Kidney (tissue), 14 donors: Measurements from ENCODE around the gene MISP. TPM values are rescaled to one million over a fixed set of nuclear protein-coding genes. Genes with fewer than 3 reads are reported as not detected.
"Not testable (repeated sequence)": the region's sequence is repeated elsewhere in the genome, so short reads cannot be mapped to it uniquely, and the experiment has no call there.

ENCODE experiments used
- DNase-seq, 5 donors: peaks; one replicate each; pipeline ENCODE4 v3.0.0-alpha.2; 2013 to 2020
- FAIRE-seq: peaks from 2 replicates; lab custom pipeline; 2012; peaks lifted over from hg19 to GRCh38; lab: Jason Lieb, UNC
- H3K27ac ChIP-seq, 2 donors: one replicate each; pipeline ENCODE4 v1.7.0; 2013; ENCODE audit warnings: low read depth in 2 of 2, low read length in 2 of 2, inconsistent platforms in 1 of 2
- H3K27me3 ChIP-seq: one replicate; pipeline ENCODE4 v1.7.1; 2013; ENCODE audit warnings: low read length, inconsistent platforms; ENCODE audit not compliant: control insufficient read depth, insufficient read depth
- H3K36me3 ChIP-seq, 3 donors: one replicate each; pipeline versions ENCODE4 v1.7.0 to v1.7.1; 2013; ENCODE audit warnings: low read length in 3 of 3, control low read depth in 1 of 3, inconsistent platforms in 1 of 3; ENCODE audit not compliant: insufficient read depth in 3 of 3, control insufficient read depth in 2 of 3
- H3K4me1 ChIP-seq, 3 donors: one replicate each; pipeline versions ENCODE4 v1.7.0 to v1.7.1; 2013; ENCODE audit warnings: low read length in 3 of 3, inconsistent platforms in 1 of 3, low read depth in 1 of 3; ENCODE audit not compliant: control insufficient read depth in 2 of 3, insufficient read depth in 2 of 3
- H3K4me3 ChIP-seq, 3 donors: one replicate each; pipeline versions ENCODE4 v1.7.0 to v1.8.1; 2013; ENCODE audit warnings: low read length in 3 of 3, control low read depth in 1 of 3, inconsistent platforms in 1 of 3
- H3K9ac ChIP-seq, 3 donors: one replicate each; pipeline versions ENCODE4 v1.7.0 to v1.7.1; 2013; ENCODE audit warnings: low read length in 3 of 3, control low read depth in 1 of 3, inconsistent platforms in 1 of 3
- H3K9me3 ChIP-seq, 3 donors: one replicate each; pipeline versions ENCODE4 v1.7.0 to v1.7.1; 2013; ENCODE audit warnings: low read length in 3 of 3, control low read depth in 1 of 3, inconsistent platforms in 1 of 3; ENCODE audit not compliant: control insufficient read depth in 2 of 3, insufficient read depth in 1 of 3
- CTCF ChIP-seq: IDR thresholded peaks from 3 replicates; pipeline ENCODE4 v1.5.1; 2012; ENCODE audit warnings: mild to moderate bottlenecking, moderate library complexity, borderline replicate concordance; ENCODE audit not compliant: insufficient read depth; ENCODE audit errors: extremely low read depth
- intact Hi-C: fragments of 100-400 bp; cut with DNase I; formaldehyde crosslinking; loops from one replicate; pipeline ENCODE4 v1.11.1; 2022
- polyA plus RNA-seq: library from polyadenylated mRNA; stranded (reverse); fragments of 350-450 nt; fragmentation: Illumina TruSeq; extraction: RNeasy Lipid Tissue Mini Kit (QIAGEN cat#74804); gene quantifications from one replicate; pipeline ENCODE4 v1.2.3, GENCODE V29; 2014; ENCODE audit warnings: low read depth, low replicate concordance; ENCODE audit not compliant: insufficient read depth
- total RNA-seq: library from RNA; stranded (reverse); fragmentation: NEBNext Ultra II Directional; extraction: Animal tissue kit (Norgen Biotek cat#: 25700); gene quantifications from one replicate; pipeline ENCODE4 v1.2.1, GENCODE V29; 2021
- donor health status: control.
- donor health status: control.
- donor health status: control.
- donor health status: control.
- donor health status: control.
- donor health status: DM: yes; HTN: yes; CAD: no.
- donor health status: Normal renal cell carcinoma (clear cell type).

MISP gene
- total and polyA plus RNA-seq, 2 donors from 2014 or later: 17.8 to 19.6 TPM

- no peak for TF ChIP-seq CTCF
- H3K9ac ChIP-seq: no peak overlapping the region
- no peaks in the 10 kb centered on the region for H3K9me3 ChIP-seq
- H3K27ac ChIP-seq: peak overlapping the region in 1 of 2 donors; percentile 22
- intact Hi-C loops: no loop called here
- no peak overlapping the region for H3K4me3 ChIP-seq
- H3K36me3 ChIP-seq: no peaks in the 10 kb centered on the region
- DNase-seq (no peak), FAIRE-seq (no peak)
- H3K27me3 ChIP-seq: no peaks in the 10 kb centered on the region
- H3K4me1 ChIP-seq: peaks cover 0 to 11% (median 0%) of the 10 kb centered on the region in 3 donors
These were observed 12.3 kb upstream of the MISP start for GRCh38 chr19:738509-739128.

GRCh38 chr19:739998-740715 is 10.8 kb upstream of the MISP start:
- Histone ChIP-seq H3K9me3 (no peaks in the 10 kb centered on the region), H3K4me1 (peaks cover 0 to 8% (median 0%) of the 10 kb centered on the region in 3 donors), H3K27me3 (no peaks in the 10 kb centered on the region), H3K4me3 (no peak overlapping the region), H3K27ac (no peak overlapping the region), H3K9ac (no peak overlapping the region), H3K36me3 (no peaks in the 10 kb centered on the region)
- TF ChIP-seq CTCF: no peak
- FAIRE-seq: no peak
- intact Hi-C loops: no loop called here
- DNase-seq: no peak

- H3K27me3 ChIP-seq, H3K36me3 ChIP-seq, H3K4me3 ChIP-seq, H3K9me3 ChIP-seq, H3K4me1 ChIP-seq, H3K27ac ChIP-seq, DNase-seq, intact Hi-C loops, FAIRE-seq, H3K9ac ChIP-seq: not testable (repeated sequence)
These were observed 10.0 kb upstream of the MISP start for GRCh38 chr19:740816-741505.

GRCh38 chr19:741506-742131 is 9.3 kb upstream of the MISP start:
- no peaks in the 10 kb centered on the region for H3K9me3 ChIP-seq
- intact Hi-C loops: no loop called here
- H3K9ac ChIP-seq: no peak overlapping the region
- peaks cover 0 to 8% (median 0%) of the 10 kb centered on the region in 3 donors for H3K4me1 ChIP-seq
- FAIRE-seq (no peak), DNase-seq (no peak)
- no peaks in the 10 kb centered on the region for H3K36me3 ChIP-seq
- no peaks in the 10 kb centered on the region for H3K27me3 ChIP-seq
- no peak overlapping the region for H3K4me3 ChIP-seq
- no peak for TF ChIP-seq CTCF
- H3K27ac ChIP-seq: no peak overlapping the region
